SH-SY5Y (cell line): ENCODE measurements around the gene PPARGC1A.

Experiments
- GATA2 ChIP-seq: IDR thresholded peaks from 2 replicates; pipeline ENCODE4 v1.6.1; 2011; ENCODE audit warnings: mild to moderate bottlenecking, low read depth, low read length
- GATA3 ChIP-seq: IDR thresholded peaks from 2 replicates; pipeline ENCODE4 v1.6.1; 2011; ENCODE audit warnings: low read depth, mild to moderate bottlenecking, low read length, moderate library complexity

Gene PPARGC1A

DNA sequence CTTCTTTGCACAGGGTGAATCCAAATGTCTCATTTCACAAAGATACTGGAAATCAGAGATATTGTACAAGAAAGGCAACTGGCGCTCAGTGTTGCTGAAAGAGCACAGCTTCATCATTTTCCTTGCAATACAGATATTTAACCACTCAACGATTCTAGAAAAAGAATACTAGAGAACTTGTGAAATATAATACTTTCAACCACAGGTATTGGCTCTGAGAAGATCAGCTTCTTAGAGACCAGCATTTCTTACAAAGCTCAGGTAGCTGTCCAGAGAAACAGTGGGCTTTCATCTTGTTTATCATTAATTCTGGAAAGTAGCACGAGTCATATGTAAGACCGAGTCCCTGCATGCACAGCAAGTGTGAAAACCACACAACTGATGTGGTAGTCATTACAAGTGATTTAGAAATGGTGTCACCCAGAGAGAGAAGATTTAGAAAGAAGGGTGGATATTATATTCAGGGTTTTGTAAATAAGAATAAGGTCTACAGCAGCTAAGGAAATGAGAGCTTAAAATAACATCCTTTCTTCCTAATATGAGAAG, 7.8 kb upstream of the PPARGC1A start:
- no peak for TF ChIP-seq GATA2
- TF ChIP-seq GATA3: no peak

GRCh38 chr4:23894021-23894420, 4.2 kb upstream of the PPARGC1A start:
- no peak for TF ChIP-seq GATA2
- no peak for TF ChIP-seq GATA3

GRCh38 chr4:23891064-23891421, 1.2 kb upstream of the PPARGC1A start:
- TF ChIP-seq GATA3 (no peak), GATA2 (no peak)

DNA sequence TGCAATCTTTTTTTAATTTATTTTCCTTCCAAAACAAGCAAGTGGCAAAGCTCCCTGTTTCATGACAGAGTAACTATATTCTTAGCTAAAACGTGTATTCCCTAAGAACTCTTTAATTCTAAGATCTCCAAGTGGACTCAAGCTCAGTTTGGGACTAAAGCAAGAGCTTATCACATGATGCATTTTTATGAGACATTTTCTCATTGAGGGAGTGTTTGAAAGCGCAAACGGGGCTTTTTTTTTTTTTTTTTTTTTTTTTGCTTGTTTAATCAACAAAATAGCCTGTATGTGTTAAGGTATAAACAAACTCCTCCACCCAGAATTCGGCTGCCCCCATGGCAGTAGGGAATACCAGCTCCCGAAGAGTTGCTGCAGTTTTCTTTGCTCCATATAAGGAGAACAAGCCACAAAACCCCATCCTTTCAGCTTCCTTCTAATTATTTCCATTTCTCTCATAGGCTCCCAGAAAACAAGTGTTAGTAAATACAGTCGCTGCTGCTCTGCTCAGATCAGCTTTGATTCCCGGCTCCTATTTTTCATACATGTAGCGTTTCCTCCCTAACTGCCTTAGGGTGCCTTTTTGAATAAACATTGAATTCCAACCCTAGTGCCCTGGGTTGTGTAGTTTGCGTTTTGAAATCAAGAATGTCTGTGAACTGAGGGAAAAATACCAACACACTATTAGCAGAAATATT, 669 bp upstream of the PPARGC1A start:
- TF ChIP-seq GATA3 (no peak), GATA2 (no peak)

GRCh38 chr4:23889391-23889790, 456 bp downstream of the PPARGC1A start:
- TF ChIP-seq GATA2 (no peak), GATA3 (no peak)

DNA sequence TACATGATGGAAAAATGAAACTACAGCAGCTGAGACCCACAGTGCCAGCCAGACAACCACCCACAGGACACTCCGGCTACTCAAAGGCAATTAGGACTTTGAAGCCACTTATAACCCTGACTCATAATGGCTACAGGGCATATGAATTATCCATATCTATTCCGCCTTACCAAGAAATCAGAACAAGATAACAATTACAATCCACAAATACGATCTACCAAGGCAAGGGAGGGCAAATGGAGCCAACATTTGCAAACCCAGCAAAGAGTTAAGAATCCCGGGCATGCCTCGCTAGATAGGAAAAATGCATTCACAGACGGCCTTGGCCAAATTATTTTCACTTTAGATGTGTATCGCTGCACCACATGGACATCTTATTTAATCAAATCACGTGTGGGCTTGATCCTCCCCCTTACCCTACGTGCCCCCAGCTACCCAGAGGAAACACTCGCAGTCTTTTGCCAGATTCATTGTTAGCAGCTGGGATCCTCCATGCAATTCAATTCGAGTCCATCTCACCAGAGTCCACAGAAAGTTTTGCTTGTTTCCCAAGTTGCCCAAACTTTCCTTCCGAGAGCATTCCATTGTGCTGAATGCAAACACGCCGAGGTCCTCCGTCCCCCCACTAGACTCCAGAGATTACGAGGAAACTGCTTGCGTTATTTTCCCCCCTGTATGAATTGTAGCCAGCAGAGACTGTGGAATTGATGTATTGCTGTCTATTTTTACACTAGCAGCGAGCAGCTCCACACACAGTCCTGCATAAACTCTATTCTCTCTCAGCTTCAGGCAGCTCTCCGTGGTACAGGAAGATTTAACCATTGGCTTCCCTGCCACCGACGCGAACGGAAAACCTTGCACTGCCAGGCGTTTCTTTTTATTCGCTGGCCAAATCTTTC, 1.2 kb downstream of the PPARGC1A start:
- TF ChIP-seq GATA3 (peak; percentile 87), GATA2 (peak; percentile 92)

GRCh38 chr4:23887989-23888388, 1.9 kb downstream of the PPARGC1A start:
- TF ChIP-seq GATA2 (no peak), GATA3 (no peak)

- no peak for TF ChIP-seq GATA2
- TF ChIP-seq GATA3: no peak
Measured at GRCh38 chr4:23887173-23887572, 2.7 kb downstream of the PPARGC1A start.

DNA sequence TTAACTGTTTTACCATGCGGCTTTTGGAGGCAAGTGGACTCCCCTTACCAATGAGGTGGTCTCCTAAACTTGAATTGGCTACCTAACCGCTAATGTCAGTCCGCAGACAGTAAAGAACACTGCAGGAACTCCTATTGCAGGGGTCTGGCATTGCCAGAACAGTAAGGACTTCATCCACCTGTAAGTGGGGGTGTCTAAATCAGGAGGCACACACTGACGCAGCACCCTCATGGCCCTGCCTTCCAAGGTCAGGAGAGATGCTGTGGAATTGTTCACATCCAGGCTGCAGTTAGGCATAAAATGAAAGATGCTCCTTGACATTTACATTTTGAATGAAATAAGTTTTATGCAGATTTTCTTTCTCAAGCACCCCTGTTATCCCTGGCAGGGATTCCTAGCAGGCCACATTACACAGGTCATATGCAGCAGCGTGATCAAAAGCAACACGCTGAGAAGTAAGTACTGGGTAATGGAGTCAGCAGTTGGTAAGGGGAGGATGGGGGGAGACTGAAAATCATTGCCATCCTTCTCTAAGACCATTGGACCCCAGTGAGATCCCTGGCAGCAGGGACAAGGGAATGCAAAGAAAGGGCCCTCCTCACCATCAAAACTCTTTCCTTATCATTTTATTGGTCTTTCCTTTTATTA, 3.8 kb downstream of the PPARGC1A start:
- TF ChIP-seq GATA2 (no peak), GATA3 (no peak)

GRCh38 chr4:23884741-23885140, 5.1 kb downstream of the PPARGC1A start:
- TF ChIP-seq GATA3: no peak
- no peak for TF ChIP-seq GATA2

DNA sequence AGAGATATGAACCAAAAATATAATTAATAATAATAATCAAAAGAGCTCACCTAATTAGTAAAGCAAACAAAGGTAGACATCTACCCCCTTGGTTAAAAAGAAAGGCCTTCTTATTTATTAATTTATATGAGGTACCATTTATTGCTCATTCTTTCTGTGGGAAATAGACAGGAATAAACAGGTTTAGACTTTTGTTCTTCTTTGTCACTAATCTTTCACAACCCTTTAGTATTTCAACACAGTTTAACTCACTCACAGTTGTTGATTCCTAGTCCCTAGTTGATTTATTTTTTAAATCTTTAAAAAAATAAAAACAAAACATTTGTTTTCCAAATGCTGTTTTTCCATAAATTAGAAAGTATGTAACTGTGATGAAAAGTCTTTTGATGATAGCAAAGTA, 5.6 kb downstream of the PPARGC1A start:
- TF ChIP-seq GATA2 (no peak), GATA3 (no peak)

DNA sequence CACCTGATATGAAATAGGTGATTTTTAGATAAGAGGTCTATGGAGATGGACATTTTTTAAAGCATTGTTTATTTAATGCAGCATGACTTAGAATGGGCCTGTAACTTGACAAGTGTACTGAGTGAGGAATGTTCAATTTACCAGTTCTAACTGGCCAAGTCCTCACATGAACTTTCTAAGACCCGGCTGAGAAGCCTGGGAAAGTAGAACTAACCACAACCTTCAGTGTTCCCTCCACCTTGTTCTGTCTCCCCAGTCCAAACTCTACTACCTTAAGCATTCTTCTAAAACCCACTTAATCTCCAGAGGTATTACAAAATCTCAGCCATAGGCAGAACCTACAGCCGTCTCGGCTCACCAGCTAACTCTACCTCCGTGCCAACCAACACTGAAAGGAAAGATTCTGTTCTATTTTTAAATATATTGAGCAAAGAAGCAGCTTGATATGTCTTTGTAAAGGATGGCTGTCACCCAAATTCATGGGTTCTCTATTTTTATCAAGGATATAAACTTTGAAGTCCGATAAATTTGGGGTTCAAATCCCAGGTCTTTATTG, 6.8 kb downstream of the PPARGC1A start:
- no peak for TF ChIP-seq GATA2
- no peak for TF ChIP-seq GATA3

GRCh38 chr4:23881674-23882337, 8.0 kb downstream of the PPARGC1A start:
- TF ChIP-seq GATA2: no peak
- no peak for TF ChIP-seq GATA3
